Spinal cord (tissue), 10 donors: ENCODE results near the gene STYK1. TPM values are rescaled to one million over a fixed set of nuclear protein-coding genes. Genes with fewer than 3 reads are reported as not detected.

Experiments used
- DNase-seq, 6 donors: peaks; one replicate each; pipeline versions ENCODE4 v3.0.0 to v3.0.0-alpha.2; 2013 to 2015; ENCODE audit warnings: low spot score in 6 of 6, low read depth in 4 of 6
- H3K27ac ChIP-seq: one replicate; pipeline ENCODE4 v1.5.1; 2013; ENCODE audit warnings: low read depth, low read length, control low read depth
- H3K27me3 ChIP-seq: one replicate; pipeline ENCODE4 v1.6.1; 2013; ENCODE audit warnings: low read length; ENCODE audit not compliant: control insufficient read depth, insufficient read depth
- H3K36me3 ChIP-seq: one replicate; pipeline ENCODE4 v1.6.1; 2013; ENCODE audit warnings: low read length; ENCODE audit not compliant: control insufficient read depth, insufficient read depth
- H3K4me1 ChIP-seq: one replicate; pipeline ENCODE4 v1.6.1; 2013; ENCODE audit warnings: low read length; ENCODE audit not compliant: control insufficient read depth, insufficient read depth
- H3K4me3 ChIP-seq: one replicate; pipeline ENCODE4 v1.5.1; 2013; ENCODE audit warnings: low read depth, low read length, control low read depth
- H3K9me3 ChIP-seq: one replicate; pipeline ENCODE4 v1.6.1; 2013; ENCODE audit warnings: low read length; ENCODE audit not compliant: control insufficient read depth, insufficient read depth
- WGBS: methylation state at CpG from one replicate; pipeline ENCODE4 v1.1.5; 2013; ENCODE audit warnings: missing lambda C conversion rate; ENCODE audit not compliant: insufficient coverage; 5-methylcytosine and 5-hydroxymethylcytosine counted together
- polyA plus RNA-seq, 2 donors: library from polyadenylated mRNA; unstranded; fragments of 120-200 nt; gene quantifications; one replicate each; pipeline ENCODE4 v1.2.1, GENCODE V29; 2013; ENCODE audit not compliant: insufficient read length in 2 of 2
- total RNA-seq, 2 donors: library from RNA; depleted of rRNA in 1 of 2; stranded (reverse); fragments of 120-200 nt in 1 of 2; fragments of >200 nt in 1 of 2; gene quantifications; one replicate each; pipeline versions ENCODE4 v1.2.3 to v1.2.4, GENCODE V29; 2013 to 2014
- donor health status: healthy.

The STYK1 gene
- total and polyA plus RNA-seq, 4 donors, result 3.0 to 11.2 (median 6.3) TPM

- Histone ChIP-seq H3K27me3 (no peaks in the 10 kb centered on the region), H3K4me3 (no peak overlapping the region), H3K27ac (no peak overlapping the region), H3K4me1 (no peaks in the 10 kb centered on the region), H3K9me3 (no peaks in the 10 kb centered on the region), H3K36me3 (no peaks in the 10 kb centered on the region)
- peak in 1 of 6 donors; percentile 66 for DNase-seq
- 50% methylated on average over 4 of the region's 6 CpGs for WGBS
Observed at GRCh38 chr12:10716704-10717315, 43.0 kb upstream of the STYK1 start.

GRCh38 chr12:10716277-10716676 lies 42.4 kb upstream of the STYK1 start:
- Histone ChIP-seq H3K4me1 (no peaks in the 10 kb centered on the region), H3K27me3 (no peaks in the 10 kb centered on the region), H3K4me3 (no peak overlapping the region), H3K36me3 (no peaks in the 10 kb centered on the region), H3K9me3 (no peaks in the 10 kb centered on the region), H3K27ac (no peak overlapping the region)
- WGBS, result no CpG with 5 or more reads among the region's 4 CpGs
- DNase-seq, result no peak

DNA sequence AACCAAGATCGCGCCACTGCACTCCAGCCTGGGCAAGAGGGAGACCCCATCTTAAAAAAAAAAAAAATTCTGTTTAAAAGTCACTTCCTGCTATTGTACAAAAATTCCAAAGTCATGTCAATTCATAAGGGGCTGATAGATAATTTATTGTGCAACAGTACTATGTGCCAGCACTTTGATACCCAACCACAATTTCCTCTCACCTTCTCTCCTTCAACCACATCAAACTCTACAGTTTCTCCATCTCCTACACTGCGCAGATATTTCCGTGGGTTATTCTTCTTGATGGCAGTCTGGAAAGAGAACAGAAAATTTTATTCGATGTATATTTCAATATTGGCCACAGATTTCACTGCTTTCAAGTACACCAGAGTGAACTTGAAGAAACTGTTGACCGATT lies 41.6 kb upstream of the STYK1 start:
- H3K9me3 ChIP-seq, result no peaks in the 10 kb centered on the region
- H3K4me3 ChIP-seq, result no peak overlapping the region
- DNase-seq, result no peak
- 100% methylated on average over 2 of the region's 6 CpGs for WGBS
- no peaks in the 10 kb centered on the region for H3K4me1 ChIP-seq
- no peaks in the 10 kb centered on the region for H3K36me3 ChIP-seq
- H3K27me3 ChIP-seq, result no peaks in the 10 kb centered on the region
- H3K27ac ChIP-seq, result no peak overlapping the region

- no peak overlapping the region for H3K27ac ChIP-seq
- 97% methylated on average over 11 of the region's 16 CpGs for WGBS
- H3K4me3 ChIP-seq, result no peak overlapping the region
- H3K9me3 ChIP-seq, result no peaks in the 10 kb centered on the region
- no peaks in the 10 kb centered on the region for H3K4me1 ChIP-seq
- no peak for DNase-seq
- peaks cover 4% of the 10 kb centered on the region for H3K36me3 ChIP-seq
- H3K27me3 ChIP-seq, result no peaks in the 10 kb centered on the region
Observed at GRCh38 chr12:10709808-10710207, 36.0 kb upstream of the STYK1 start.

- no peaks in the 10 kb centered on the region for H3K9me3 ChIP-seq
- H3K36me3 ChIP-seq, result peaks cover 4% of the 10 kb centered on the region
- H3K27me3 ChIP-seq, result no peaks in the 10 kb centered on the region
- WGBS, result 71% methylated on average over 2 of the region's 4 CpGs
- H3K4me3 ChIP-seq, result no peak overlapping the region
- no peak for DNase-seq
- H3K27ac ChIP-seq, result no peak overlapping the region
- no peaks in the 10 kb centered on the region for H3K4me1 ChIP-seq
Observed at GRCh38 chr12:10708862-10709261, 35.0 kb upstream of the STYK1 start.

GRCh38 chr12:10705655-10706054 lies 31.8 kb upstream of the STYK1 start:
- no peak for DNase-seq
- WGBS, result 100% methylated on average over 1 of the region's 2 CpGs
- H3K27ac ChIP-seq, result no peak overlapping the region
- H3K36me3 ChIP-seq, result peaks cover 7% of the 10 kb centered on the region
- H3K27me3 ChIP-seq, result no peaks in the 10 kb centered on the region
- no peaks in the 10 kb centered on the region for H3K9me3 ChIP-seq
- no peaks in the 10 kb centered on the region for H3K4me1 ChIP-seq
- no peak overlapping the region for H3K4me3 ChIP-seq

DNA sequence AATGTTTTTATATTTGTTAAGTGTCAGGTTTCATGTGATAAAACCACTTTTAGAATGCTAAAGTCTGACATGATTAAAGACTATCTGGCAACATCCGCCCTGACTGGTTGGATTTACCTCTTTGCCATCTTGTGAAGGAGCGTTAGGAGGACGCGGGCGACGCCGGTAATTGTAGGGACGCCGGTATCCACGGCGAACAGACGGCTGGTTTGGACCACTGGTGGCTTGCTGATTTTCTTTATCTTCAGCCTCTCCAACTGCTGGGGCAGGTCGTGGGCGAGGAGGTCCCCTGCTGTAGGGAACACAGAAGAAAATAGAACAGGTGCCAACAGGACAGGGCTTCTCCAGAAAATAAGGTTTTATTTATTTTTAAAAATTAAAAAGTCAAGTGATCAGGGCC lies 28.0 kb upstream of the STYK1 start:
- H3K27ac ChIP-seq, result no peak overlapping the region
- H3K36me3 ChIP-seq, result peaks cover 2% of the 10 kb centered on the region
- 97% methylated on average over 7 of the region's 14 CpGs for WGBS
- H3K27me3 ChIP-seq, result no peaks in the 10 kb centered on the region
- H3K9me3 ChIP-seq, result no peaks in the 10 kb centered on the region
- H3K4me1 ChIP-seq, result no peaks in the 10 kb centered on the region
- DNase-seq, result no peak
- no peak overlapping the region for H3K4me3 ChIP-seq

DNA sequence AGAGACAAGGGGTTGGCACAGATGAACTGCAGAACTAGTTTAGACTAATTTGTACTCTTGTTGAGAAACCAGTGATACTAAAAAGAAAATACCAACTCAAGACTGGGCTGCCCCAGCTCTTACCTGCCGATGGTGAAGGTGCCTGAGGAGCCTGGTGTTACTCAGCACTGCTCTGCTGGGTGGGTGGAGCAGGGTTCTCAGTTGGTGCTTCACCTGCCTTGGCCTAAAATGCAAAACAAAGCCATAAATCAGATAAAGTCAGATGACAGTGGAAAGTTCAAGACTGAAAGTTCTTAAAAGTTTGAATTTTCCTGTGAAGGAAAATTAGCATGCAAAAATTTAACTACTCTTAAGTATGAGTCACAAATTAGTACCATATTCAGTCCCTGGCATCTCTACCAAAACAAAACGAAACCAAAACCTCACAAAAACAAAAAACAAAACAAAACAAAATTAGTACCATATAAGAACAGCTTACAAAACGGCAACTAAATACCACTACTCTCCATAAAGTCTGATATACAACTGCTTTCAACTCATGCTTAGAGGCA lies 27.4 kb upstream of the STYK1 start:
- Histone ChIP-seq H3K9me3 (no peaks in the 10 kb centered on the region), H3K4me1 (no peaks in the 10 kb centered on the region), H3K36me3 (peaks cover 2% of the 10 kb centered on the region), H3K27ac (no peak overlapping the region), H3K4me3 (no peak overlapping the region), H3K27me3 (no peaks in the 10 kb centered on the region)
- WGBS, result 90% methylated on average over 2 of the region's 3 CpGs
- DNase-seq, result no peak

DNA sequence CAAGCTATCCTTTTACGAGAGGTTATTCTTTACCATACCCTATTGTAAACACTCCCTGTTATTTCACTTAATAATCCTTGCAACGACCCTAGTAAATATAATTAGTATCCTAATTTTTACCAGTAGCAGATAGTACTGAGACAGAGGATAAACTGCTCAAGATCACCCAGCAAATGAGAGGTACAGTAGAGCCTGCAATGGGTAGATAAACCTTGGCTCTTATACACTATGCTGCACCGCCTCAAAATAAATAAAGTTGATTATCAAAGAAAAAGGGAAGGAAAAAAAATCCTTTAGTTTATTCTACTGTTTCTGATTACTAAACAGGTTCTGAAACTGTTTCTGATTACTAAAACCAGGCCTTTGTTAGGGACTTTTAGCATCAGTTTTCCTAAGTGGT lies 26.7 kb upstream of the STYK1 start:
- DNase-seq, result no peak
- Histone ChIP-seq H3K9me3 (no peaks in the 10 kb centered on the region), H3K36me3 (peaks cover 2% of the 10 kb centered on the region), H3K4me3 (no peak overlapping the region), H3K27me3 (no peaks in the 10 kb centered on the region), H3K27ac (no peak overlapping the region), H3K4me1 (no peaks in the 10 kb centered on the region)
- no CpG with 5 or more reads among the region's 3 CpGs for WGBS

GRCh38 chr12:10697862-10698261 lies 24.0 kb upstream of the STYK1 start:
- no CpG with 5 or more reads among the region's 1 CpG for WGBS
- DNase-seq, result no peak
- H3K4me3 ChIP-seq, result no peak overlapping the region
- no peak overlapping the region for H3K27ac ChIP-seq
- no peaks in the 10 kb centered on the region for H3K4me1 ChIP-seq
- H3K27me3 ChIP-seq, result no peaks in the 10 kb centered on the region
- peaks cover 2% of the 10 kb centered on the region for H3K36me3 ChIP-seq
- no peaks in the 10 kb centered on the region for H3K9me3 ChIP-seq
